IMR-90 (cell line): ENCODE results near the gene SIN3B. TPM values are rescaled to one million over a fixed set of nuclear protein-coding genes. Genes with fewer than 3 reads are reported as not detected.

Source experiments
- ATAC-seq: fragments of 200-7000 bp; cut with Tn5 transposase; 2 replicates; pipeline ENCODE4 v1.9.1; 2020; ENCODE audit warnings: low read depth, mild to moderate bottlenecking, moderate library complexity
- BruUV-seq: library from RNA; stranded (reverse); fragments of 400-500 nt; replicated peaks from 2 replicates; lab custom pipeline; 2021; lab: Mats Ljungman, UMichigan
- CTCF ChIA-PET: fragments of 300-600 bp; formaldehyde crosslinking; extraction: SDS; loops from one replicate; lab custom pipeline; 2021; ENCODE audit warnings: antibody characterized with exemption; lab: Yijun Ruan, JAX
- POLR2A ChIA-PET: fragments of 300-600 bp; sonication (Branson Sonifier 250); formaldehyde crosslinking; loops from one replicate; lab custom pipeline; 2022; ENCODE audit warnings: antibody characterized with exemption; ENCODE audit not compliant: unreplicated experiment; lab: Charles Lee
- DNase-seq: peaks from one replicate; pipeline ENCODE4 v3.0.0; 2013
- H2AFZ ChIP-seq: replicated peaks from 2 replicates; pipeline ENCODE3; 2013; ENCODE audit warnings: low read length, mild to moderate bottlenecking; ENCODE audit not compliant: poor library complexity
- H2AK5ac ChIP-seq: 2 replicates; pipeline ENCODE4 v1.6.1; 2013; ENCODE audit warnings: low read depth, low read length, inconsistent platforms
- H2AK9ac ChIP-seq: replicated peaks from 2 replicates; pipeline ENCODE3; 2013; ENCODE audit warnings: mild to moderate bottlenecking, low read depth, low read length, moderate library complexity; ENCODE audit not compliant: poor library complexity
- H2BK120ac ChIP-seq: 2 replicates; pipeline ENCODE4 v1.6.1; 2013; ENCODE audit warnings: low read depth, low read length, inconsistent platforms
- H2BK15ac ChIP-seq: 3 replicates; pipeline ENCODE4 v1.6.1; 2013; ENCODE audit warnings: low read depth, low read length, inconsistent platforms
- H2BK20ac ChIP-seq: 2 replicates; pipeline ENCODE4 v1.6.1; 2013; ENCODE audit warnings: low read depth, mild to moderate bottlenecking, inconsistent platforms, low read length, moderate library complexity
- H2BK5ac ChIP-seq: 2 replicates; pipeline ENCODE4 v1.6.1; 2013; ENCODE audit warnings: mild to moderate bottlenecking, low read depth, low read length, inconsistent platforms; ENCODE audit not compliant: poor library complexity, severe bottlenecking
- H3K14ac ChIP-seq: replicated peaks from 2 replicates; pipeline ENCODE4 v1.6.1; 2013; ENCODE audit warnings: low read depth, low read length, inconsistent platforms
- H3K18ac ChIP-seq: 2 replicates; pipeline ENCODE4 v1.6.1; 2013; ENCODE audit warnings: low read depth, low read length, control low read depth
- H3K23ac ChIP-seq: 2 replicates; pipeline ENCODE4 v1.6.1; 2013; ENCODE audit warnings: low read depth, low read length, inconsistent platforms
- H3K27ac ChIP-seq: 2 replicates; pipeline ENCODE4 v1.5.1; 2013; ENCODE audit warnings: mild to moderate bottlenecking, control low read depth, low read length; ENCODE audit not compliant: insufficient read depth
- H3K27me3 ChIP-seq: 2 replicates; pipeline ENCODE4 v1.6.1; 2013; ENCODE audit warnings: low read length; ENCODE audit not compliant: control insufficient read depth, insufficient read depth
- H3K36me3 ChIP-seq: 2 replicates; pipeline ENCODE4 v1.6.1; 2013; ENCODE audit warnings: low read length, mixed read lengths; ENCODE audit not compliant: control insufficient read depth, insufficient read depth
- H3K4ac ChIP-seq: 2 replicates; pipeline ENCODE4 v1.6.1; 2013; ENCODE audit warnings: low read depth, low read length, inconsistent platforms
- H3K4me1 ChIP-seq: 2 replicates; pipeline ENCODE4 v1.6.1; 2013; ENCODE audit warnings: low read length, mixed read lengths; ENCODE audit not compliant: control insufficient read depth, insufficient read depth
- H3K4me2 ChIP-seq: 2 replicates; pipeline ENCODE4 v1.6.1; 2013; ENCODE audit warnings: low read depth, mild to moderate bottlenecking, control low read depth, low read length, moderate library complexity
- H3K4me3 ChIP-seq: 2 replicates; pipeline ENCODE4 v1.5.1; 2013; ENCODE audit warnings: low read depth, mild to moderate bottlenecking, control low read depth, low read length, moderate library complexity; ENCODE audit not compliant: insufficient read depth
- H3K56ac ChIP-seq: 2 replicates; pipeline ENCODE4 v1.6.1; 2013; ENCODE audit warnings: low read length, inconsistent platforms; ENCODE audit not compliant: insufficient read depth; ENCODE audit errors: extremely low read depth
- H3K79me1 ChIP-seq, 2 experiments: 2 replicates each; pipeline ENCODE4 v1.6.1; 2013; ENCODE audit warnings: low read length in 2 of 2, inconsistent platforms in 1 of 2, low read depth in 1 of 2
- H3K9ac ChIP-seq: 2 replicates; pipeline ENCODE4 v1.6.1; 2013; ENCODE audit warnings: low read depth, low read length, control low read depth
- H3K9me1 ChIP-seq: 2 replicates; pipeline ENCODE4 v1.6.1; 2013; ENCODE audit warnings: low read length, inconsistent platforms; ENCODE audit not compliant: insufficient read depth
- H3K9me3 ChIP-seq: 2 replicates; pipeline ENCODE4 v1.6.1; 2013; ENCODE audit warnings: low read length; ENCODE audit not compliant: control insufficient read depth, insufficient read depth
- H4K20me1 ChIP-seq: 2 replicates; pipeline ENCODE4 v1.6.1; 2013; ENCODE audit warnings: low read length, inconsistent platforms; ENCODE audit not compliant: insufficient read depth
- H4K5ac ChIP-seq: 2 replicates; pipeline ENCODE4 v1.6.1; 2013; ENCODE audit warnings: mild to moderate bottlenecking, low read depth, low read length, control low read depth
- H4K8ac ChIP-seq, 2 experiments: 2 replicates each; pipeline ENCODE4 v1.6.1; 2013; ENCODE audit warnings: low read depth in 2 of 2, low read length in 2 of 2, control low read depth in 1 of 2, inconsistent platforms in 1 of 2
- H4K91ac ChIP-seq: 2 replicates; pipeline ENCODE4 v1.6.1; 2013; ENCODE audit warnings: low read depth, low read length, inconsistent platforms; ENCODE audit not compliant: insufficient read depth
- BHLHE40 ChIP-seq: fragments of 150-350 bp; IDR thresholded peaks from 2 replicates; pipeline ENCODE4 v1.6.1; 2016; ENCODE audit warnings: mild to moderate bottlenecking, low read depth, low read length
- CEBPB ChIP-seq: IDR thresholded peaks from 2 replicates; pipeline ENCODE4 v1.6.1; 2012; ENCODE audit warnings: low read depth, low read length, improper control_type of control experiment
- CHD1 ChIP-seq: IDR thresholded peaks from 2 replicates; pipeline ENCODE4 v1.6.1; 2012; ENCODE audit warnings: low read depth, low read length, improper control_type of control experiment
- CTCF ChIP-seq: conservative IDR thresholded peaks from 2 replicates; pipeline ENCODE4 v1.5.1; 2012; ENCODE audit warnings: mild to moderate bottlenecking, low read depth, low read length, improper control_type of control experiment
- ELK1 ChIP-seq: fragments of 150-350 bp; IDR thresholded peaks from 2 replicates; pipeline ENCODE4 v1.6.1; 2016; ENCODE audit warnings: low read depth, mild to moderate bottlenecking, low read length, moderate library complexity, borderline replicate concordance
- FOS ChIP-seq: fragments of 150-350 bp; IDR thresholded peaks from 2 replicates; pipeline ENCODE4 v1.6.1; 2016; ENCODE audit warnings: low read depth, low read length
- MAFK ChIP-seq: IDR thresholded peaks from 2 replicates; pipeline ENCODE4 v1.6.1; 2012; ENCODE audit warnings: low read depth, low read length, improper control_type of control experiment
- MAZ ChIP-seq: IDR thresholded peaks from 2 replicates; pipeline ENCODE4 v1.6.1; 2012; ENCODE audit warnings: low read depth, mild to moderate bottlenecking, low read length, improper control_type of control experiment, moderate library complexity, borderline replicate concordance
- MXI1 ChIP-seq: IDR thresholded peaks from 2 replicates; pipeline ENCODE4 v1.6.1; 2012; ENCODE audit warnings: low read depth, mild to moderate bottlenecking, low read length, moderate library complexity, borderline replicate concordance
- NFE2L2 ChIP-seq: fragments of 150-350 bp; IDR thresholded peaks from 2 replicates; pipeline ENCODE4 v1.6.1; 2016; ENCODE audit warnings: low read depth, mild to moderate bottlenecking, low read length
- POLR2A ChIP-seq: IDR thresholded peaks from 2 replicates; pipeline ENCODE4 v1.6.1; 2012; ENCODE audit warnings: mild to moderate bottlenecking, low read depth, low read length
- RAD21 ChIP-seq: IDR thresholded peaks from 2 replicates; pipeline ENCODE4 v1.6.1; 2012; ENCODE audit warnings: low read length, improper control_type of control experiment
- RFX5 ChIP-seq: IDR thresholded peaks from 2 replicates; pipeline ENCODE4 v1.8.0; 2012; ENCODE audit warnings: low read depth, mild to moderate bottlenecking, low read length, moderate library complexity
- SMC3 ChIP-seq: fragments of 150-350 bp; IDR thresholded peaks from 2 replicates; pipeline ENCODE4 v1.6.1; 2016; ENCODE audit warnings: low read depth, mild to moderate bottlenecking, antibody characterized with exemption, low read length, moderate library complexity
- WGBS, 2 experiments: methylation state at CpG; one replicate each; pipeline versions ENCODE4 v1.1.5 to v1.1.7; 2013; ENCODE audit warnings: missing lambda C conversion rate in 2 of 2; ENCODE audit not compliant: insufficient read length in 1 of 2; ENCODE audit errors: extremely low coverage in 2 of 2; 5-methylcytosine and 5-hydroxymethylcytosine counted together
- dilution Hi-C: fragments of 300-500 bp; cut with HindIII; formaldehyde crosslinking; loops from one replicate; pipeline ENCODE4 v1.14.3; 2018; ENCODE audit warnings: low sequenced_read_pairs; ENCODE audit not compliant: unreplicated experiment
- in situ Hi-C: fragments of 300-500 bp; cut with MboI; formaldehyde crosslinking; loops from 3 replicates; pipeline ENCODE4 v1.14.3; 2019; ENCODE audit warnings: low sequenced_read_pairs, inconsistent platforms, mixed read lengths
- intact Hi-C: fragments of 100-400 bp; cut with micrococcal nuclease; formaldehyde crosslinking; loops from 2 replicates; pipeline ENCODE4 v1.10.0; 2022
- polyA plus RNA-seq, 3 experiments: library from polyadenylated mRNA; depleted of rRNA; stranded (reverse); fragments of >200 nt; gene quantifications; 2 replicates each; pipeline ENCODE4 v1.2.3, GENCODE V29; 2012; ENCODE audit warnings: low replicate concordance in 1 of 3
- total RNA-seq: library from RNA; depleted of rRNA; stranded (reverse); fragments of >200 nt; gene quantifications from 2 replicates; pipeline ENCODE4 v1.2.3, GENCODE V29; 2012

Gene SIN3B
- total and polyA plus RNA-seq, 2 of the 4 experiments (the other 2 are of a cell fraction) = 7.9 to 40.0 TPM

- TF ChIP-seq MAZ = no peak
- no peak for TF ChIP-seq BHLHE40
Observed at GRCh38 chr19:16794456-16795441, 34.4 kb upstream of the SIN3B start (continued).

- dilution Hi-C loops = no loop called here
- Histone ChIP-seq H2BK5ac (no peak overlapping the region), H3K23ac (no peak overlapping the region), H3K27ac (no peak overlapping the region), H3K9me3 (peaks cover 6% of the 10 kb centered on the region), H3K9ac (no peak overlapping the region), H3K56ac (no peak overlapping the region), H3K18ac (no peak overlapping the region), H3K4ac (no peak overlapping the region), H4K8ac (no peak overlapping the region), H3K4me1 (no peaks in the 10 kb centered on the region), H2BK15ac (no peak overlapping the region), H4K91ac (no peak overlapping the region), H3K4me3 (no peak overlapping the region), H3K9me1 (no peaks in the 10 kb centered on the region), H2AK9ac (no peak overlapping the region), H4K5ac (no peak overlapping the region), H4K20me1 (no peaks in the 10 kb centered on the region), H2BK120ac (no peak overlapping the region), H2AK5ac (no peak overlapping the region), H2BK20ac (no peak overlapping the region), H3K36me3 (no peaks in the 10 kb centered on the region), H3K27me3 (no peaks in the 10 kb centered on the region), H2AFZ (no peak overlapping the region), H3K79me1 (no peaks in the 10 kb centered on the region), H3K14ac (no peak overlapping the region), H3K4me2 (no peak overlapping the region)
- ChIA-PET CTCF (no interaction called here), POLR2A (no interaction called here)
- no peak for DNase-seq
- intact Hi-C loops = no loop called here
- in situ Hi-C loops = no loop called here
- no peak for ATAC-seq
- 40% methylated on average over 1 of the region's 3 CpGs; no CpG with 5 or more reads in 1 of the 2 experiments for whole genome bisulfite sequencing, 2 experiments
- BruUV-seq = no TSS peak
- TF ChIP-seq MAFK = no peak
- TF ChIP-seq CTCF = no peak
- no peak for TF ChIP-seq CHD1
- TF ChIP-seq SMC3 = no peak
- TF ChIP-seq FOS = no peak
- no peak for TF ChIP-seq MXI1
- TF ChIP-seq RAD21 = no peak
- no peak for TF ChIP-seq MAZ
- no peak for TF ChIP-seq ELK1
- no peak for TF ChIP-seq CEBPB
- no peak for TF ChIP-seq NFE2L2
- no peak for TF ChIP-seq RFX5
- no peak for TF ChIP-seq POLR2A
- TF ChIP-seq BHLHE40 = no peak
Observed at GRCh38 chr19:16795731-16796130, 33.5 kb upstream of the SIN3B start.
